Spleen (tissue), 7 donors: ENCODE measurements around the gene ETV5.

Experiments
- POLR2A ChIP-seq, 3 donors: fragments of 450-650 bp; IDR thresholded peaks; one replicate each; pipeline ENCODE4 v1.5.1; 2017; ENCODE audit warnings: antibody characterized with exemption in 3 of 3, mild to moderate bottlenecking in 1 of 3
- POLR2AphosphoS5 ChIP-seq, 3 donors: sonication (generic); formaldehyde crosslinking; IDR thresholded peaks; one replicate each; pipeline ENCODE4 v1.5.1; 2017; ENCODE audit warnings: antibody characterized with exemption in 3 of 3
- TF ChIP-seq, protein P1 (sequence below), 11 experiments: fragments of 200-600 bp in 7 of 11; fragments of 450-650 bp in 4 of 11; sonication (generic) in 4 of 11; IDR thresholded peaks in 8 of 11; conservative IDR thresholded peaks in 3 of 11; 1 replicate in 7 of 11; 2 replicates in 4 of 11; pipeline versions ENCODE4 v1.4.0 to v1.8.0; 2016 to 2021; ENCODE audit warnings: antibody characterized with exemption in 11 of 11, inconsistent platforms in 4 of 11, mild to moderate bottlenecking in 1 of 11
- donor health status: DM: no; HTN: no; CAD: no; lungs with moderate emphysema.
- donor health status: DM: no; HTN: no; CAD: no.
- donor health status: DM: no; HTN: no; CAD: no.

DNA sequence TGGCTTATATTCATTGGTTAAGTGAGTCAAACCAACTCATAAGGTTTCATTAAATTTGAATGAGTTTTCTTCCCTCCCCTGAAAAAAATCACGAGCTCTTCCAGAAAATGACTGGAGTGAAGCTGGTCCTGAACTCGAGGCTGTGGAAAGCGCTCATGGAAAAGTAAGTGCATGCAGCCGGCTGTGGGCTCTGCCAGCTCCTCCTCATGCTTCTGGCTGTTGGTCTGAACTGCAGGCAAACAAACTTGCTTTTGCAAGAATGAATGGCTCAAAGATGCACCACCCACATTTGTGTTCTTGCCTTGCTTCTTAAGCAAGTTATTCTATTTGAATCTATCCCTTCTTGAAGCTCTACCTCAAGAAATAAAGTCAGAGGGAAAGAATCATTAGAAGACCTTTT is 6.2 kb downstream of the ETV5 start:
- TF ChIP-seq, protein P1, sequence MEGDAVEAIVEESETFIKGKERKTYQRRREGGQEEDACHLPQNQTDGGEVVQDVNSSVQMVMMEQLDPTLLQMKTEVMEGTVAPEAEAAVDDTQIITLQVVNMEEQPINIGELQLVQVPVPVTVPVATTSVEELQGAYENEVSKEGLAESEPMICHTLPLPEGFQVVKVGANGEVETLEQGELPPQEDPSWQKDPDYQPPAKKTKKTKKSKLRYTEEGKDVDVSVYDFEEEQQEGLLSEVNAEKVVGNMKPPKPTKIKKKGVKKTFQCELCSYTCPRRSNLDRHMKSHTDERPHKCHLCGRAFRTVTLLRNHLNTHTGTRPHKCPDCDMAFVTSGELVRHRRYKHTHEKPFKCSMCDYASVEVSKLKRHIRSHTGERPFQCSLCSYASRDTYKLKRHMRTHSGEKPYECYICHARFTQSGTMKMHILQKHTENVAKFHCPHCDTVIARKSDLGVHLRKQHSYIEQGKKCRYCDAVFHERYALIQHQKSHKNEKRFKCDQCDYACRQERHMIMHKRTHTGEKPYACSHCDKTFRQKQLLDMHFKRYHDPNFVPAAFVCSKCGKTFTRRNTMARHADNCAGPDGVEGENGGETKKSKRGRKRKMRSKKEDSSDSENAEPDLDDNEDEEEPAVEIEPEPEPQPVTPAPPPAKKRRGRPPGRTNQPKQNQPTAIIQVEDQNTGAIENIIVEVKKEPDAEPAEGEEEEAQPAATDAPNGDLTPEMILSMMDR (IDR thresholded peaks at IDR 0.05 in 8 of 11, conservative IDR thresholded peaks at IDR 0.05 in 3 of 11): no peak
- TF ChIP-seq POLR2A (IDR thresholded peaks at IDR 0.05): no peak
- TF ChIP-seq POLR2AphosphoS5 (IDR thresholded peaks at IDR 0.05): no peak
